ENCODE data around the gene TAF5L. TPM values are rescaled to one million over a fixed set of nuclear protein-coding genes. Genes with fewer than 3 reads are reported as not detected.
A peak's percentile ranks its signal among the peaks of the same experiment; 100 is the strongest.
"Not testable (repeated sequence)": the region's sequence is repeated elsewhere in the genome, so short reads cannot be mapped to it uniquely, and the experiment has no call there.

Gene TAF5L
- total RNA-seq, 2 donors from 2014 or later, result 25.7 to 27.0 TPM

- intact Hi-C loops (cut with DNase I), result no loop called here
- DNase-seq (ENCODE audit: low spot score), result no peak
These were observed 6.3 kb downstream of the TAF5L start for GRCh38 chr1:229619614-229620013.

GRCh38 chr1:229619002-229619401 lies 6.9 kb downstream of the TAF5L start:
- DNase-seq (ENCODE audit: low spot score), result no peak
- intact Hi-C loops (cut with DNase I), result no loop called here

GRCh38 chr1:229617351-229618100 lies 8.4 kb downstream of the TAF5L start:
- intact Hi-C loops (cut with DNase I), result loop anchor here in 1 of 2 donors (1.0 kb wide), 1 partner anchor 37 kb away; no protein-coding TSS in a partner anchor
- DNase-seq (ENCODE audit: low spot score), result no peak

- intact Hi-C loops (cut with DNase I), result no loop called here
- DNase-seq (ENCODE audit: low spot score), result no peak
These were observed 11.2 kb downstream of the TAF5L start for GRCh38 chr1:229614701-229615100.

GRCh38 chr1:229613938-229614337 lies 12.0 kb downstream of the TAF5L start:
- intact Hi-C loops (cut with DNase I), result no loop called here
- DNase-seq (ENCODE audit: low spot score), result no peak

- DNase-seq (ENCODE audit: low spot score), result no peak
- intact Hi-C loops (cut with DNase I), result no loop called here
These were observed 17.3 kb downstream of the TAF5L start for GRCh38 chr1:229608590-229608989.

GRCh38 chr1:229607370-229607769 lies 18.6 kb downstream of the TAF5L start:
- intact Hi-C loops (cut with DNase I), result no loop called here
- DNase-seq (ENCODE audit: low spot score), result no peak

GRCh38 chr1:229603371-229604005 lies 22.4 kb downstream of the TAF5L start:
- intact Hi-C loops (cut with DNase I), result no loop called here

GRCh38 chr1:229600229-229600628 lies 25.7 kb downstream of the TAF5L start:
- DNase-seq (ENCODE audit: low spot score), result no peak
- intact Hi-C loops (cut with DNase I), result no loop called here

More at GRCh38 chr1:229603371-229604005, 22.4 kb downstream of the TAF5L start:
- DNase-seq (ENCODE audit: low spot score), result no peak

GRCh38 chr1:229599218-229599954 lies 26.5 kb downstream of the TAF5L start:
- intact Hi-C loops (cut with DNase I), result loop anchor here in 1 of 2 donors (5.0 kb wide), 1 partner anchor 42 kb away; the partner anchor contains the start of gene ABCB10
- DNase-seq (ENCODE audit: low spot score), result no peak

GRCh38 chr1:229597877-229598276 lies 28.0 kb downstream of the TAF5L start:
- DNase-seq (ENCODE audit: low spot score), result no peak
- intact Hi-C loops (cut with DNase I), result loop anchor here in 1 of 2 donors (5.0 kb wide), 1 partner anchor 41 kb away; the partner anchor contains the start of gene ABCB10

- intact Hi-C loops (cut with DNase I), result loop anchor here in 1 of 2 donors (5.0 kb wide), 1 partner anchor 40 kb away; the partner anchor contains the start of gene ABCB10
- DNase-seq (ENCODE audit: low spot score), result peak; percentile 88
These were observed 28.8 kb downstream of the TAF5L start for GRCh38 chr1:229596925-229597699.

- intact Hi-C loops (cut with DNase I), result loop anchor here in 1 of 2 donors (5.0 kb wide), 1 partner anchor 39 kb away; the partner anchor contains the start of gene ABCB10
- not testable (repeated sequence) for DNase-seq (ENCODE audit: low spot score)
These were observed 30.0 kb downstream of the TAF5L start for GRCh38 chr1:229595876-229596275.

GRCh38 chr1:229594227-229595008 lies 31.5 kb downstream of the TAF5L start:
- intact Hi-C loops (cut with DNase I), result loop anchor here in 1 of 2 donors (5.0 kb wide), 1 partner anchor 37 kb away; the partner anchor contains the start of gene ABCB10
- DNase-seq (ENCODE audit: low spot score), result peak; percentile 79

- no peak for DNase-seq (ENCODE audit: low spot score)
- intact Hi-C loops (cut with DNase I), result no loop called here
These were observed 32.1 kb downstream of the TAF5L start for GRCh38 chr1:229593800-229594199.

- no peak for DNase-seq (ENCODE audit: low spot score)
- intact Hi-C loops (cut with DNase I), result no loop called here
These were observed 35.8 kb downstream of the TAF5L start for GRCh38 chr1:229590119-229590518.

- intact Hi-C loops (cut with DNase I), result no loop called here
- DNase-seq (ENCODE audit: low spot score), result no peak
These were observed 40.6 kb downstream of the TAF5L start for GRCh38 chr1:229585338-229585737.

GRCh38 chr1:229582715-229583114 lies 43.2 kb downstream of the TAF5L start:
- no peak for DNase-seq (ENCODE audit: low spot score)
- intact Hi-C loops (cut with DNase I), result no loop called here
